ENCODE data around the gene RGS8.

GRCh38 chr1:182667848-182668505 lies 16.4 kb downstream of the RGS8 start:
- TF ChIP-seq REST (IDR thresholded peaks at IDR 0.05; ENCODE audit: borderline replicate concordance) (no peak), RAD21 (conservative IDR thresholded peaks at IDR 0.05) (no peak), POLR2AphosphoS5 (IDR thresholded peaks at IDR 0.05) (no peak), CTCF (IDR thresholded peaks at IDR 0.05; ENCODE audit: poor library complexity, severe bottlenecking) (no peak), MXI1 (conservative IDR thresholded peaks at IDR 0.05; ENCODE audit: poor library complexity, severe bottlenecking) (no peak), EZH2 (IDR thresholded peaks at IDR 0.05; ENCODE audit: borderline replicate concordance, insufficient read depth, low read length, poor library complexity, severe bottlenecking) (no peak), EP300 (conservative IDR thresholded peaks at IDR 0.05; ENCODE audit: poor library complexity, severe bottlenecking) (no peak), SMC3 (conservative IDR thresholded peaks at IDR 0.05; ENCODE audit: poor library complexity) (no peak)
